IMR-90 (cell line): ENCODE results near the gene CST9. TPM values are rescaled to one million over a fixed set of nuclear protein-coding genes. Genes with fewer than 3 reads are reported as not detected.

Experiments used
- ATAC-seq: fragments of 200-7000 bp; cut with Tn5 transposase; 2 replicates; pipeline ENCODE4 v1.9.1; 2020; ENCODE audit warnings: low read depth, mild to moderate bottlenecking, moderate library complexity
- BruUV-seq: library from RNA; stranded (reverse); fragments of 400-500 nt; replicated peaks from 2 replicates; lab custom pipeline; 2021; lab: Mats Ljungman, UMichigan
- CTCF ChIA-PET: fragments of 300-600 bp; formaldehyde crosslinking; extraction: SDS; loops from one replicate; lab custom pipeline; 2021; ENCODE audit warnings: antibody characterized with exemption; lab: Yijun Ruan, JAX
- POLR2A ChIA-PET: fragments of 300-600 bp; sonication (Branson Sonifier 250); formaldehyde crosslinking; loops from one replicate; lab custom pipeline; 2022; ENCODE audit warnings: antibody characterized with exemption; ENCODE audit not compliant: unreplicated experiment; lab: Charles Lee
- DNase-seq: peaks from one replicate; pipeline ENCODE4 v3.0.0; 2013
- H2AFZ ChIP-seq: replicated peaks from 2 replicates; pipeline ENCODE3; 2013; ENCODE audit warnings: low read length, mild to moderate bottlenecking; ENCODE audit not compliant: poor library complexity
- H2AK5ac ChIP-seq: 2 replicates; pipeline ENCODE4 v1.6.1; 2013; ENCODE audit warnings: low read depth, low read length, inconsistent platforms
- H2AK9ac ChIP-seq: replicated peaks from 2 replicates; pipeline ENCODE3; 2013; ENCODE audit warnings: mild to moderate bottlenecking, low read depth, low read length, moderate library complexity; ENCODE audit not compliant: poor library complexity
- H2BK120ac ChIP-seq: 2 replicates; pipeline ENCODE4 v1.6.1; 2013; ENCODE audit warnings: low read depth, low read length, inconsistent platforms
- H2BK15ac ChIP-seq: 3 replicates; pipeline ENCODE4 v1.6.1; 2013; ENCODE audit warnings: low read depth, low read length, inconsistent platforms
- H2BK20ac ChIP-seq: 2 replicates; pipeline ENCODE4 v1.6.1; 2013; ENCODE audit warnings: low read depth, mild to moderate bottlenecking, inconsistent platforms, low read length, moderate library complexity
- H2BK5ac ChIP-seq: 2 replicates; pipeline ENCODE4 v1.6.1; 2013; ENCODE audit warnings: mild to moderate bottlenecking, low read depth, low read length, inconsistent platforms; ENCODE audit not compliant: poor library complexity, severe bottlenecking
- H3K14ac ChIP-seq: replicated peaks from 2 replicates; pipeline ENCODE4 v1.6.1; 2013; ENCODE audit warnings: low read depth, low read length, inconsistent platforms
- H3K18ac ChIP-seq: 2 replicates; pipeline ENCODE4 v1.6.1; 2013; ENCODE audit warnings: low read depth, low read length, control low read depth
- H3K23ac ChIP-seq: 2 replicates; pipeline ENCODE4 v1.6.1; 2013; ENCODE audit warnings: low read depth, low read length, inconsistent platforms
- H3K27ac ChIP-seq: 2 replicates; pipeline ENCODE4 v1.5.1; 2013; ENCODE audit warnings: mild to moderate bottlenecking, control low read depth, low read length; ENCODE audit not compliant: insufficient read depth
- H3K27me3 ChIP-seq: 2 replicates; pipeline ENCODE4 v1.6.1; 2013; ENCODE audit warnings: low read length; ENCODE audit not compliant: control insufficient read depth, insufficient read depth
- H3K36me3 ChIP-seq: 2 replicates; pipeline ENCODE4 v1.6.1; 2013; ENCODE audit warnings: low read length, mixed read lengths; ENCODE audit not compliant: control insufficient read depth, insufficient read depth
- H3K4ac ChIP-seq: 2 replicates; pipeline ENCODE4 v1.6.1; 2013; ENCODE audit warnings: low read depth, low read length, inconsistent platforms
- H3K4me1 ChIP-seq: 2 replicates; pipeline ENCODE4 v1.6.1; 2013; ENCODE audit warnings: low read length, mixed read lengths; ENCODE audit not compliant: control insufficient read depth, insufficient read depth
- H3K4me2 ChIP-seq: 2 replicates; pipeline ENCODE4 v1.6.1; 2013; ENCODE audit warnings: low read depth, mild to moderate bottlenecking, control low read depth, low read length, moderate library complexity
- H3K4me3 ChIP-seq: 2 replicates; pipeline ENCODE4 v1.5.1; 2013; ENCODE audit warnings: low read depth, mild to moderate bottlenecking, control low read depth, low read length, moderate library complexity; ENCODE audit not compliant: insufficient read depth
- H3K56ac ChIP-seq: 2 replicates; pipeline ENCODE4 v1.6.1; 2013; ENCODE audit warnings: low read length, inconsistent platforms; ENCODE audit not compliant: insufficient read depth; ENCODE audit errors: extremely low read depth
- H3K79me1 ChIP-seq, 2 experiments: 2 replicates each; pipeline ENCODE4 v1.6.1; 2013; ENCODE audit warnings: low read length in 2 of 2, inconsistent platforms in 1 of 2, low read depth in 1 of 2
- H3K9ac ChIP-seq: 2 replicates; pipeline ENCODE4 v1.6.1; 2013; ENCODE audit warnings: low read depth, low read length, control low read depth
- H3K9me1 ChIP-seq: 2 replicates; pipeline ENCODE4 v1.6.1; 2013; ENCODE audit warnings: low read length, inconsistent platforms; ENCODE audit not compliant: insufficient read depth
- H3K9me3 ChIP-seq: 2 replicates; pipeline ENCODE4 v1.6.1; 2013; ENCODE audit warnings: low read length; ENCODE audit not compliant: control insufficient read depth, insufficient read depth
- H4K20me1 ChIP-seq: 2 replicates; pipeline ENCODE4 v1.6.1; 2013; ENCODE audit warnings: low read length, inconsistent platforms; ENCODE audit not compliant: insufficient read depth
- H4K5ac ChIP-seq: 2 replicates; pipeline ENCODE4 v1.6.1; 2013; ENCODE audit warnings: mild to moderate bottlenecking, low read depth, low read length, control low read depth
- H4K8ac ChIP-seq, 2 experiments: 2 replicates each; pipeline ENCODE4 v1.6.1; 2013; ENCODE audit warnings: low read depth in 2 of 2, low read length in 2 of 2, control low read depth in 1 of 2, inconsistent platforms in 1 of 2
- H4K91ac ChIP-seq: 2 replicates; pipeline ENCODE4 v1.6.1; 2013; ENCODE audit warnings: low read depth, low read length, inconsistent platforms; ENCODE audit not compliant: insufficient read depth
- BHLHE40 ChIP-seq: fragments of 150-350 bp; IDR thresholded peaks from 2 replicates; pipeline ENCODE4 v1.6.1; 2016; ENCODE audit warnings: mild to moderate bottlenecking, low read depth, low read length
- MXI1 ChIP-seq: IDR thresholded peaks from 2 replicates; pipeline ENCODE4 v1.6.1; 2012; ENCODE audit warnings: low read depth, mild to moderate bottlenecking, low read length, moderate library complexity, borderline replicate concordance
- RAD21 ChIP-seq: IDR thresholded peaks from 2 replicates; pipeline ENCODE4 v1.6.1; 2012; ENCODE audit warnings: low read length, improper control_type of control experiment
- SMC3 ChIP-seq: fragments of 150-350 bp; IDR thresholded peaks from 2 replicates; pipeline ENCODE4 v1.6.1; 2016; ENCODE audit warnings: low read depth, mild to moderate bottlenecking, antibody characterized with exemption, low read length, moderate library complexity
- WGBS, 2 experiments: methylation state at CpG; one replicate each; pipeline versions ENCODE4 v1.1.5 to v1.1.7; 2013; ENCODE audit warnings: missing lambda C conversion rate in 2 of 2; ENCODE audit not compliant: insufficient read length in 1 of 2; ENCODE audit errors: extremely low coverage in 2 of 2; 5-methylcytosine and 5-hydroxymethylcytosine counted together
- dilution Hi-C: fragments of 300-500 bp; cut with HindIII; formaldehyde crosslinking; loops from one replicate; pipeline ENCODE4 v1.14.3; 2018; ENCODE audit warnings: low sequenced_read_pairs; ENCODE audit not compliant: unreplicated experiment
- in situ Hi-C: fragments of 300-500 bp; cut with MboI; formaldehyde crosslinking; loops from 3 replicates; pipeline ENCODE4 v1.14.3; 2019; ENCODE audit warnings: low sequenced_read_pairs, inconsistent platforms, mixed read lengths
- intact Hi-C: fragments of 100-400 bp; cut with micrococcal nuclease; formaldehyde crosslinking; loops from 2 replicates; pipeline ENCODE4 v1.10.0; 2022
- polyA plus RNA-seq, 3 experiments: library from polyadenylated mRNA; depleted of rRNA; stranded (reverse); fragments of >200 nt; gene quantifications; 2 replicates each; pipeline ENCODE4 v1.2.3, GENCODE V29; 2012; ENCODE audit warnings: low replicate concordance in 1 of 3
- total RNA-seq: library from RNA; depleted of rRNA; stranded (reverse); fragments of >200 nt; gene quantifications from 2 replicates; pipeline ENCODE4 v1.2.3, GENCODE V29; 2012
- TF ChIP-seq, protein P1 (sequence below): conservative IDR thresholded peaks from 2 replicates; pipeline ENCODE4 v1.5.1; 2012; ENCODE audit warnings: mild to moderate bottlenecking, low read depth, low read length, improper control_type of control experiment

The CST9 gene
- total and polyA plus RNA-seq, 2 of the 4 experiments (the other 2 are of a cell fraction) = not detected

GRCh38 chr20:23604306-23604705 is 1.4 kb downstream of the CST9 start:
- Histone ChIP-seq H3K4me1 (no peaks in the 10 kb centered on the region), H2AK9ac (no peak overlapping the region), H3K27me3 (peaks cover 22% of the 10 kb centered on the region), H2BK15ac (no peak overlapping the region), H3K9ac (no peak overlapping the region), H3K56ac (no peak overlapping the region), H2BK5ac (no peak overlapping the region), H3K9me3 (no peaks in the 10 kb centered on the region), H3K14ac (no peak overlapping the region), H2AK5ac (no peak overlapping the region), H4K8ac (no peak overlapping the region), H3K27ac (no peak overlapping the region), H3K36me3 (no peaks in the 10 kb centered on the region), H3K79me1 (no peaks in the 10 kb centered on the region), H3K4me3 (no peak overlapping the region), H2BK20ac (no peak overlapping the region), H3K4ac (no peak overlapping the region), H2AFZ (no peak overlapping the region), H3K18ac (no peak overlapping the region), H3K4me2 (no peak overlapping the region), H3K9me1 (no peaks in the 10 kb centered on the region), H4K5ac (no peak overlapping the region), H2BK120ac (no peak overlapping the region), H4K20me1 (no peaks in the 10 kb centered on the region), H3K23ac (no peak overlapping the region), H4K91ac (no peak overlapping the region)
- intact Hi-C loops (loop anchor here (10.0 kb wide), 1 partner anchor 910 kb away; no protein-coding TSS in a partner anchor), dilution Hi-C loops (no loop called here), in situ Hi-C loops (loop anchor here (10.0 kb wide), 1 partner anchor 160 kb away; no protein-coding TSS in a partner anchor)
- no peak for ATAC-seq
- POLR2A ChIA-PET = no interaction called here
- BruUV-seq = no TSS peak
- CTCF ChIA-PET = interaction anchor here (1.2 kb wide), 1 partner anchor 162 kb away, joined by 3 read pairs; no protein-coding TSS in a partner anchor
- DNase-seq = no peak
- WGBS, 2 experiments = 78% methylated on average over 1 of the region's 1 CpG; no CpG with 5 or more reads in 1 of the 2 experiments
- no peak for TF ChIP-seq SMC3
- TF ChIP-seq BHLHE40 = no peak
- no peak for TF ChIP-seq RAD21
- no peak for TF ChIP-seq MXI1
- TF ChIP-seq, protein P1, sequence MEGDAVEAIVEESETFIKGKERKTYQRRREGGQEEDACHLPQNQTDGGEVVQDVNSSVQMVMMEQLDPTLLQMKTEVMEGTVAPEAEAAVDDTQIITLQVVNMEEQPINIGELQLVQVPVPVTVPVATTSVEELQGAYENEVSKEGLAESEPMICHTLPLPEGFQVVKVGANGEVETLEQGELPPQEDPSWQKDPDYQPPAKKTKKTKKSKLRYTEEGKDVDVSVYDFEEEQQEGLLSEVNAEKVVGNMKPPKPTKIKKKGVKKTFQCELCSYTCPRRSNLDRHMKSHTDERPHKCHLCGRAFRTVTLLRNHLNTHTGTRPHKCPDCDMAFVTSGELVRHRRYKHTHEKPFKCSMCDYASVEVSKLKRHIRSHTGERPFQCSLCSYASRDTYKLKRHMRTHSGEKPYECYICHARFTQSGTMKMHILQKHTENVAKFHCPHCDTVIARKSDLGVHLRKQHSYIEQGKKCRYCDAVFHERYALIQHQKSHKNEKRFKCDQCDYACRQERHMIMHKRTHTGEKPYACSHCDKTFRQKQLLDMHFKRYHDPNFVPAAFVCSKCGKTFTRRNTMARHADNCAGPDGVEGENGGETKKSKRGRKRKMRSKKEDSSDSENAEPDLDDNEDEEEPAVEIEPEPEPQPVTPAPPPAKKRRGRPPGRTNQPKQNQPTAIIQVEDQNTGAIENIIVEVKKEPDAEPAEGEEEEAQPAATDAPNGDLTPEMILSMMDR = no peak
